MM.1S (cell line): ENCODE results near the gene MLIP.

Source experiments
- DNase-seq: peaks from one replicate; pipeline ENCODE4 v3.0.0-alpha.2; 2015
- H2AFZ ChIP-seq: fragments of 300-600 bp; sonication (generic); 2 replicates; pipeline ENCODE4 v1.6.0; 2016; ENCODE audit warnings: antibody characterized with exemption, low read length
- H3F3A ChIP-seq: fragments of 300-600 bp; sonication (generic); 2 replicates; pipeline ENCODE4 v1.6.1; 2016; ENCODE audit warnings: mild to moderate bottlenecking, antibody characterized with exemption, low read length, moderate library complexity, mixed read lengths; ENCODE audit not compliant: insufficient read depth
- H3K27ac ChIP-seq: fragments of 300-600 bp; sonication (generic); 2 replicates; pipeline ENCODE4 v1.5.1; 2016; ENCODE audit warnings: mild to moderate bottlenecking, low read length
- H3K27me3 ChIP-seq: fragments of 300-600 bp; sonication (generic); replicated peaks from 2 replicates; pipeline ENCODE4 v1.6.0; 2016; ENCODE audit warnings: low read length; ENCODE audit not compliant: insufficient read depth
- H3K36me3 ChIP-seq: fragments of 300-600 bp; sonication (generic); replicated peaks from 2 replicates; pipeline ENCODE4 v1.6.1; 2016; ENCODE audit warnings: mild to moderate bottlenecking, low read length, mixed read lengths; ENCODE audit not compliant: insufficient read depth
- H3K4me1 ChIP-seq: fragments of 300-600 bp; sonication (generic); 2 replicates; pipeline ENCODE4 v1.6.1; 2016; ENCODE audit warnings: low read length, mixed read lengths
- H3K4me2 ChIP-seq: fragments of 300-600 bp; sonication (generic); 2 replicates; pipeline ENCODE4 v1.6.0; 2016; ENCODE audit warnings: low read depth, low read length
- H3K4me3 ChIP-seq: fragments of 300-600 bp; sonication (generic); 2 replicates; pipeline ENCODE4 v1.5.1; 2016; ENCODE audit warnings: low read length, mixed read lengths
- H3K79me2 ChIP-seq: fragments of 300-600 bp; sonication (generic); 2 replicates; pipeline ENCODE4 v1.6.1; 2016; ENCODE audit warnings: mixed run types, low read length, mixed read lengths
- H3K9ac ChIP-seq: fragments of 300-600 bp; sonication (generic); 2 replicates; pipeline ENCODE4 v1.6.1; 2016; ENCODE audit warnings: low read length, mixed read lengths
- H3K9me2 ChIP-seq: fragments of 300-600 bp; sonication (generic); replicated peaks from 2 replicates; pipeline ENCODE4 v1.6.1; 2016; ENCODE audit warnings: mild to moderate bottlenecking, low read length, mixed read lengths; ENCODE audit not compliant: insufficient read depth
- H3K9me3 ChIP-seq: fragments of 300-600 bp; sonication (generic); replicated peaks from 2 replicates; pipeline ENCODE4 v1.6.1; 2016; ENCODE audit warnings: mild to moderate bottlenecking, low read length, mixed read lengths; ENCODE audit not compliant: insufficient read depth
- H4K20me1 ChIP-seq: fragments of 300-600 bp; sonication (generic); 2 replicates; pipeline ENCODE4 v1.6.1; 2016; ENCODE audit warnings: mild to moderate bottlenecking, low read length, moderate library complexity, mixed read lengths; ENCODE audit not compliant: insufficient read depth
- EZH2 ChIP-seq: fragments of 300-600 bp; sonication (generic); optimal IDR thresholded peaks from 2 replicates; pipeline ENCODE3; 2017; ENCODE audit warnings: low read depth, mild to moderate bottlenecking, antibody characterized with exemption, low read length, mixed read lengths
- EZH2phosphoT487 ChIP-seq: fragments of 300-600 bp; sonication (generic); IDR thresholded peaks from 2 replicates; pipeline ENCODE4 v1.6.1; 2018; ENCODE audit warnings: antibody characterized with exemption, low read length
- TF ChIP-seq, protein P1 (sequence below): fragments of 300-600 bp; sonication (generic); IDR thresholded peaks from 2 replicates; pipeline ENCODE4 v1.5.1; 2016; ENCODE audit warnings: antibody characterized with exemption, low read length, mixed read lengths

Gene MLIP

DNA sequence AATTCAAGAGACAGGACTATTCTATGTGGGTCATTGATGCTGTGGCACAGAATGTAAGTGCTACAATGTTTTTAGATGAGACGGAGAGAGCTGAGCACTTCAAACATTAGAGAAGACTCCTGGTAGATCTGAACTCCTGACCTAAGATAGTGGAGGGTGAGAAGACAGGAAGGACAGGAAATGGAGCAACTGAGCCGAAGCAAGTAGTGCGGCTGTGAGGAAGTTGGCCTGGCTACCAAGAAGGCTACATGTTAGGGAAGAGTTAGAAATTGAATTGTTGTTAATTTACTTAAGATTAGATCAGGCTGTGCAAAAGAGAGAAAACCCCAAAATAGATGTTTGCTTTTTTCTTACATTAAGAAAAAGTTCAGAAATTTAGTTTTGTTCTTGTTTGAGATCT, 14.4 kb upstream of the MLIP start:
- Histone ChIP-seq H3K79me2 (no peaks in the 10 kb centered on the region), H3K4me1 (no peaks in the 10 kb centered on the region), H3K4me2 (no peak overlapping the region), H2AFZ (no peak overlapping the region), H3K9me2 (no peaks in the 10 kb centered on the region), H3K9ac (no peak overlapping the region), H3K4me3 (no peak overlapping the region), H3F3A (no peaks in the 10 kb centered on the region), H3K36me3 (no peaks in the 10 kb centered on the region), H3K27ac (no peak overlapping the region), H3K9me3 (no peaks in the 10 kb centered on the region), H3K27me3 (no peaks in the 10 kb centered on the region), H4K20me1 (no peaks in the 10 kb centered on the region)
- TF ChIP-seq EZH2phosphoT487 (no peak), EZH2 (no peak)
- TF ChIP-seq, protein P1, sequence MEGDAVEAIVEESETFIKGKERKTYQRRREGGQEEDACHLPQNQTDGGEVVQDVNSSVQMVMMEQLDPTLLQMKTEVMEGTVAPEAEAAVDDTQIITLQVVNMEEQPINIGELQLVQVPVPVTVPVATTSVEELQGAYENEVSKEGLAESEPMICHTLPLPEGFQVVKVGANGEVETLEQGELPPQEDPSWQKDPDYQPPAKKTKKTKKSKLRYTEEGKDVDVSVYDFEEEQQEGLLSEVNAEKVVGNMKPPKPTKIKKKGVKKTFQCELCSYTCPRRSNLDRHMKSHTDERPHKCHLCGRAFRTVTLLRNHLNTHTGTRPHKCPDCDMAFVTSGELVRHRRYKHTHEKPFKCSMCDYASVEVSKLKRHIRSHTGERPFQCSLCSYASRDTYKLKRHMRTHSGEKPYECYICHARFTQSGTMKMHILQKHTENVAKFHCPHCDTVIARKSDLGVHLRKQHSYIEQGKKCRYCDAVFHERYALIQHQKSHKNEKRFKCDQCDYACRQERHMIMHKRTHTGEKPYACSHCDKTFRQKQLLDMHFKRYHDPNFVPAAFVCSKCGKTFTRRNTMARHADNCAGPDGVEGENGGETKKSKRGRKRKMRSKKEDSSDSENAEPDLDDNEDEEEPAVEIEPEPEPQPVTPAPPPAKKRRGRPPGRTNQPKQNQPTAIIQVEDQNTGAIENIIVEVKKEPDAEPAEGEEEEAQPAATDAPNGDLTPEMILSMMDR = no peak
- no peak for DNase-seq

DNA sequence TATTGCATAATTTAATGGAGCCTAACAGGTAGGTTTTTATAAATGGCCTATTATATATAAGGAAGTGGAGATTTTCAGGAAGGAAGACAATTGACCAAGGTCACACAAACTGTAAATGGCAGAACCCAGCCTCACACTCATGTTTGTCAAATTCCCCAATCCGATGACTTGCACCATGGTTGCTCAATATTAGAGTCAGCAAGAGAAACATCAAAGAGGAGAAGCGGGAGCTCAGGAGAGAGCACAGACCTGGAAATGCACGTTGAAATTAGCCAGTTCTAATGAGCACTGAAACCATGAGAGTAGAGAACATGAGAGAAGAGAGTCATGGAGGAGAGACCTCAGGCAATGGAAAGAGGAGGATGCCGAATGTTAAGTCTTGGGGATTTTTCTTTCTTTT, 13.5 kb upstream of the MLIP start:
- DNase-seq = no peak

DNA sequence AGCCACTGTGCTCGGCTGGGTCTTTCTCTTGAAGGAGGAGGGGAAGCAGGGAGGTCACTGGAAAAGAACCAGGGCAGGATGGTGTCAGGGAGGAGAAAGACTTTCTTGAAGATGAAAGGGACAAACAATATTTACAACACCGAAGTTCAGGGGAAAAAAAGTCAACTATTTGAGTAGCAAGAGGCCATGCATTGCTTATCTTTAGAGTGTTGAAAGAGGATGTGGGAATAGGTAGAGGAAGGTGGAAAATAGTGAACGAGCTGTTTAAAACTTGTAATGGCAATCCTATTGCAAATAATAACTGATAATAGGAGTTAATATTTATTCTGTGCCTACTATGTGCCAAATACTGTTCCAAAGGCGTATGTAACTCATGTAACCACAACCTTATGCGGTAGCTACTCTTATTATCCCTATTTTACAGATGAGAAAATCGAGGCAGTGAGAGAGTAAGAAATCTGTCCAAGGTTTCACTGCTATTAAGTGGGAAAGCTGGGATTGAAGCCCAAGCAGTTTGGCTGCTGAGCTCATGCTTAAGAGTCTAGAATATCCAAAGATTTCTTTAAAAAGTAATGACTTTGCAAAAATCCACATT, 12.7 kb upstream of the MLIP start:
- DNase-seq = no peak
- TF ChIP-seq EZH2phosphoT487 (no peak), EZH2 (no peak)
- TF ChIP-seq, protein P1 = no peak
- no peak overlapping the region for H3K27ac ChIP-seq
- H3F3A ChIP-seq = no peaks in the 10 kb centered on the region
- H3K9me2 ChIP-seq = no peaks in the 10 kb centered on the region
- H3K4me2 ChIP-seq = no peak overlapping the region
- H3K9me3 ChIP-seq = no peaks in the 10 kb centered on the region
- no peaks in the 10 kb centered on the region for H3K4me1 ChIP-seq
- H2AFZ ChIP-seq = no peak overlapping the region
- no peaks in the 10 kb centered on the region for H3K36me3 ChIP-seq
- H3K27me3 ChIP-seq = no peaks in the 10 kb centered on the region
- no peaks in the 10 kb centered on the region for H4K20me1 ChIP-seq
- H3K79me2 ChIP-seq = no peaks in the 10 kb centered on the region
- H3K4me3 ChIP-seq = no peak overlapping the region
- H3K9ac ChIP-seq = no peak overlapping the region

More for the DNA sequence above, 13.5 kb upstream of the MLIP start:
- Histone ChIP-seq H3K9me3 (no peaks in the 10 kb centered on the region), H3K27me3 (no peaks in the 10 kb centered on the region), H3K27ac (no peak overlapping the region), H3K79me2 (no peaks in the 10 kb centered on the region), H3K9ac (no peak overlapping the region), H3K4me3 (no peak overlapping the region), H2AFZ (no peak overlapping the region), H3K9me2 (no peaks in the 10 kb centered on the region), H4K20me1 (no peaks in the 10 kb centered on the region), H3F3A (no peaks in the 10 kb centered on the region), H3K36me3 (no peaks in the 10 kb centered on the region), H3K4me2 (no peak overlapping the region), H3K4me1 (no peaks in the 10 kb centered on the region)
- TF ChIP-seq EZH2 (no peak), EZH2phosphoT487 (no peak)

DNA sequence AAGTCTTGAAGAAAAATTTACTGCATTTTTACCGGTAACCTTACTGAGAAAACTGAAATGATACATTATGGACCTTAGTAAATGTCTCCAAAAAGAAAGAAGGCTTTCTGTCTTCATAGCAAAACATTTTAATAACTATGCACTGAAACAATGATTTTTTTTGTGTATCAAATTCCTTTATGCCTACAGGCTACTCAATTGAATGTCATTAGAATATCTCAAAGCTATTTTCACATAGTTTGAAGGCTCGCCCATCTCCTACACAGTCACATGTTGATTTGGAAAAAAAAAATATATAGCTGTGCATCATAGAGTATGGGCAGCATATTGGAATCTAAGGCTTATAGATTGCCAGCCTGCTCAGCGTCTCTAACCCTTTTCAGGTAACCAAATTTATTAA, 12.0 kb upstream of the MLIP start:
- no peaks in the 10 kb centered on the region for H4K20me1 ChIP-seq
- H3K36me3 ChIP-seq = no peaks in the 10 kb centered on the region
- no peaks in the 10 kb centered on the region for H3K9me2 ChIP-seq
- H3K4me2 ChIP-seq = no peak overlapping the region
- H3K4me1 ChIP-seq = no peaks in the 10 kb centered on the region
- H3K9ac ChIP-seq = no peak overlapping the region
- TF ChIP-seq EZH2phosphoT487 = no peak
- TF ChIP-seq EZH2 = no peak
- TF ChIP-seq, protein P1 = no peak
- no peaks in the 10 kb centered on the region for H3K27me3 ChIP-seq
- no peak overlapping the region for H3K27ac ChIP-seq
- no peaks in the 10 kb centered on the region for H3K79me2 ChIP-seq
- H2AFZ ChIP-seq = no peak overlapping the region
- H3F3A ChIP-seq = no peaks in the 10 kb centered on the region
- H3K9me3 ChIP-seq = no peaks in the 10 kb centered on the region
- no peak for DNase-seq
- no peak overlapping the region for H3K4me3 ChIP-seq
